GM19239 (cell line): ENCODE measurements around the gene CLTRN.
"Not testable (repeated sequence)": the region's sequence is repeated elsewhere in the genome, so short reads cannot be mapped to it uniquely, and the experiment has no call there.

Experiments
- DNase-seq: peaks from one replicate; pipeline ENCODE4 v3.0.0; 2011; ENCODE audit warnings: low spot score; ENCODE audit not compliant: insufficient read length
- FAIRE-seq: peaks from 2 replicates; lab custom pipeline; 2011; peaks lifted over from hg19 to GRCh38; lab: Jason Lieb, UNC

CLTRN gene

DNA sequence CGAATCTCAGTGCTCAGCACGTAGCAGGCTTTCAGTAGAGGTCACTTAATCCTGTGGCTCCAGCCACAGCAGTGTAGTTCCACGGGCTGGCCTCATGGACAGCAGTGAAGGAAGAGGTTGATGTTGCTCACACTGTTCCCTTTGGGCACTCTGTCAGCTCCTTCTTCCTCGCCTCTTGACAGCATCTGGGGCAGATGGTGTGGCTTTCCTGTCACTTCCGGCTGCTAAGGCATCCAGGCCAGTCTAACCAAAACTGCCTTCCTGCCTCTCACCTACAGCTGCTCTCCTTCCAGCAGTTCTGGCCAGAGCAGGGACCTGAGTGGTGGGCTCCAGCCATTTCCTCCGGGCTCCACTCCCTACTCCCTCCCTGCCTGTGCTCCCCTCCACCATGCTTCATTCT lies 9.8 kb downstream of the CLTRN start:
- not testable (repeated sequence) for FAIRE-seq, DNase-seq

- DNase-seq (no peak), FAIRE-seq (no peak)
Observed at GRCh38 chrX:15653961-15654360, 10.6 kb downstream of the CLTRN start.

DNA sequence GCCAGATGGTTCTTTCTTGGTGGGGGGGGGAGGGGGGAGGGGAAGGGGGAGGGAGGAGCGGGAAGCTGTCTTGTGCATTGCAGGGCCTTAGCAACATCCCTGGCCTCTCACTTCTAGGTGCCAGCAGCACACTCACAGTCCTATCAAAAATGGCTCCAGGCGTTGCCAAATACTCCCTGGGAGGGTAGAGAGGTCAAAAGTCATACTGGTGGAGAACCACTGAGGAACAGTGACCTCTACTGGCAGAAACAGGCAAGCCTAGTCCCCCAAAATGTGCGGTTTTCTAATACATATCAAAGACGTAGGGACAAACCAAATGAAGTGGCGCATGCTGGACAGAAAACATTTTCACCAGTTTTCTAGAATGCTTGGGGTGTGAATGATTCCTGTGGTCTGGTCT lies 17.1 kb downstream of the CLTRN start:
- peak; percentile 98 for FAIRE-seq
- not testable (repeated sequence) for DNase-seq

GRCh38 chrX:15646543-15646942 lies 18.1 kb downstream of the CLTRN start:
- FAIRE-seq (no peak), DNase-seq (no peak)

DNA sequence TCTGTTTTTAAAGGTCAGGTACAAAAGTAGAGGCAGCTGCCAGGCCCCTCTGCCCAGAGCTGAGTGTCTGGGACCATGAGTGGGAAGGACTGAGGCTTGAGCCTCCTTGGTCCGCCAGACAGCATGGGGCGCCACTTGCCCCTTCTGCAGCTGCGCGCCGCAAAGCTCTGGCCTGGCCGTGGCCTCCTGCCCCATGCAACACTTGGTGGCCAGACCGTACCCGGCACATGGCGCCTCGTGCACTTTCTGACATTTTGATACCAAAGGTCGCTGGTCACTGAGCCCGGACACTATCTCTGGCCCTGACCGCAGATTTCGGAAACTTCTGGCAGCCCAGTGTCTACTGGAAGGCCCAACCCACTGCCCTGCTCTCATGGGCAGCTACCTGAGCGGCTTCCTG lies 18.6 kb downstream of the CLTRN start:
- FAIRE-seq: no peak
- no peak for DNase-seq

GRCh38 chrX:15645266-15645665 lies 19.3 kb downstream of the CLTRN start:
- no peak for DNase-seq
- no peak for FAIRE-seq

DNA sequence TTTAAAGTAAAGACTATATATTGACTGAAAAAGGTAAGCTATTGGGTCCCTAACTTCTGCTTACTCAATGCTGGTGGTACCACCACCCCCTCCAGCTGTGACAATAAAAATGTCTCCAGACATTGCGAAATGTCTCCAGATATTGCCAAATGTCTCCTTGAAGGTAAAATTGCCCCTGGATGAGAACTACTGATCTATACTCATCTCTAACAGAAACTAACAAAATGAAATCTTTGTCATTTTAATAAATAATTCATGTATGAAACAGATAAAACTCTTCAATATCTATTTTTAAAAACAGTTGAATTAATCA lies 20.1 kb downstream of the CLTRN start:
- FAIRE-seq: no peak

DNA sequence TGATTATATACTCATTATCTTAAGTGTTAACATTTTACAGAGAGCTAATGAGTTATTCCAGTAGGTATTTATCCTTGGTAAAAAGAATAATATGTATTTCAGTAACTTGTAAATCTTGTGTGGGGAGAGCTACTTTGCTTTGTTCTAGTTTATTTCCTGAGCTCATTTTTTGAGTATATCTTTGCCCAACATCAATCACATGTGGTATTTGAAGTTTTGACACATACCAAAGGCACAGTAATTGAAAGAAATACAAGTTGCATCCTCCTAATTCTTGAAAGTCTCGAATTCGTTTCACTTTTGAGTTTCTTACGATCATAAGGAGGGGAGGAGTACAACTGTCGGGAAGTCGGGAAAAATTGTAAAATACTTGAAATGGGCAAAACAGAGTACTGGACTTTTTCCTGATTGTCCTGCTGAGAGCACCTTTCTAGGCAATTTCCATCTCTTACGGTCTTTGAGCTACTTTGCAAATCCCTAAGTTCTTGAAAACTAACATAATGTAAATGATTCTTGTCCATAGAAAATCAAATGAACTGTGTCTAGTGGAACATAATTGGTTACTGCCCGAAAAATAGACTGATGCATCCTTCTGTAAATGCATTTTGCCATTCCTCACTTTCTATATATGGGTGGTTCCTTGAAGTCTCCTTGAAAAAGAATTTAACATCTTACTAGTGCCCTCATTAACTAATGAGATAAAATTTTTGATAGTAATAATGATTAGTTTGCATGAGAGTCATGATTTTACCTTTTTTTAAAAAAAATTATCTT lies 20.6 kb downstream of the CLTRN start:
- DNase-seq (no peak), FAIRE-seq (no peak)

More for the DNA sequence above, 20.1 kb downstream of the CLTRN start:
- no peak for DNase-seq

DNA sequence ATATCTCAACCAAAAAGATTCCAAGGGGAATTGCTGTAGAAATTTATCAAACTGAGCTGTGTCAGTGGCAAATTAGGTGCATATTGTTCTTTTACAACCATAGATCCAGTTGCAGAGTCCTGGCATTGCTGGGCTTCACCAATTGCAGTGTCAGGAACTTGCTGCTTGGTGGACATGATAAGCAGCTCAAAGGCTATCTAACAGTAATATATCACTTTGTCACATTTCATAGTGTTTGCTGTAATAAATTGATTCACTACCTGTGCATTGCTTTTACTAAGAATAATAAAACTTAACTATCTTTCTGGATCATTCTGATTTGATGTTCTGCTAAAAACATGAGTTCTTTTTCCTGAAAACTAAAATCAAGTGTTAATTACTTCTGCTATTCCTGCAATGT lies 33.0 kb downstream of the CLTRN start:
- DNase-seq (no peak), FAIRE-seq (no peak)

GRCh38 chrX:15623054-15623453 lies 41.6 kb downstream of the CLTRN start:
- DNase-seq (no peak), FAIRE-seq (no peak)

DNA sequence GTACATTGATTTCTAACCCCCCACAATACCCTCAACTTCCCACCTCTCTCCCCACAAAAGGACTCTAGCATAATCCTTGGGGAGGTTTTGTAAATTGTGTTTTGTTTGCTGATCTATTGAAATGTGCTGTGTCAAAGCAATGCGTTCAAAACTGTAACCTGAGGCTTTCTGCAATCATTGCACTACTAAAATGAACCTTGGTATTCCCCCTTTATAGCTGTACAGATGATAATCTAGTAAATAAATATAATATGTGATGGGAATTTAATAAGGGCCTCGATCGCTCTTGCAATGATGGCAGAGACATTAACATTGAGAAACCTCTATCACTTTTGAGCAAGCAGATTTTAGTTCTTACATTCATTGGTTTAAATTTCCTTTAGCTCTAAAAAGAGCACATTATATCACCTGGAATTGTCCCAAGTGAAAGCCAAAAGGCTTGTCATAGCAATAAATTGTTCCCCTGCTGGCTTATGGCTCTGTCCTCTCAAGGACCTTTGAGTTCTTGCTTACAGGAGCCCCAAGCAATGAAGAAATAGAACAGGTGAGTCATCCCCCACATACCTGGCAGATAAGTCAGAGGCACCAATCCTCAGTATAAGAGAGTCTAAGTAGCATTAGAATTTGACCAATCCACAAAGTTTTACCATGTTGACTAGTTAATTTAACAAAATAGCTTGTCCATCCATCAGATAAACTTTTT lies 45.4 kb downstream of the CLTRN start:
- FAIRE-seq: no peak
- no peak for DNase-seq

DNA sequence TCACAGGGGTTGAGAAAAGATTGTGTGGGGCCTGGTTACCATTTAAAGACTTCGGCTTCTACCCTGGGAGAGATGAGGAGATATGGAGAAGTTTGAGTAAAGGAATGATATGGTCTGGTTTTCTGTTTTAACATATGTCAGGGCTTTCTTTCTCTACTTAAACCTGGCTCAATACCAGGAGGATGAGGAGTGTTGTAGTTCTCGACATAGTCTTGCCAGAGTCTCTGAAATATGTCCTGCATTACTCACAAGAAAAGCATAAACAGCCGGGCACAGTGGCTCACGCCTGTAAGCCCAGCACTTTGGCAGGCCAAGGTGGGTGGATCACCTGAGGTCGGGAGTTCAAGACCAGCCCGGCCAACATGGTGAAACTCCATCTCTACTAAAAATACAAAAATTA lies 47.5 kb downstream of the CLTRN start:
- DNase-seq (no peak), FAIRE-seq (no peak)

GRCh38 chrX:15616531-15616930 lies 48.1 kb downstream of the CLTRN start:
- FAIRE-seq (no peak), DNase-seq (no peak)

- DNase-seq (no peak), FAIRE-seq (no peak)
Observed at GRCh38 chrX:15607067-15607466, 57.5 kb downstream of the CLTRN start.

DNA sequence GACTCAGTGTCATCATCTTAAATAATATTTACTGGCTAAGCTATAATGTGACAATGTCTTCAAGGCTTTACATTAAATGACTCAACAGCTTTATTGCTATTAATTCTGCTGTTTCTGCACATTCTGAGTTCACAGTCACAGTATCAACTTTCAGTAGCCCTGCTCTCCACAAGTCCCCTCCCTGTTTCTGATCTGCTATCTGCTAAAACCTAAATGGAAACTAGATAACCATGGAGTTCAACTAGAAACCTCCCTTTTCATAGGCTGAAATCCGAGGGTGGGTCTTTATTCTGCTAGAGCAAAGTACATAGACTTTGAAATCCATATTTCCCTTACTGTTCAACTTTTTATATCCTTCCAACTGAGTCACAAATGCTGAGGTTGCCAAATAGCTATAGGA lies 58.5 kb downstream of the CLTRN start:
- no peak for DNase-seq
- no peak for FAIRE-seq

DNA sequence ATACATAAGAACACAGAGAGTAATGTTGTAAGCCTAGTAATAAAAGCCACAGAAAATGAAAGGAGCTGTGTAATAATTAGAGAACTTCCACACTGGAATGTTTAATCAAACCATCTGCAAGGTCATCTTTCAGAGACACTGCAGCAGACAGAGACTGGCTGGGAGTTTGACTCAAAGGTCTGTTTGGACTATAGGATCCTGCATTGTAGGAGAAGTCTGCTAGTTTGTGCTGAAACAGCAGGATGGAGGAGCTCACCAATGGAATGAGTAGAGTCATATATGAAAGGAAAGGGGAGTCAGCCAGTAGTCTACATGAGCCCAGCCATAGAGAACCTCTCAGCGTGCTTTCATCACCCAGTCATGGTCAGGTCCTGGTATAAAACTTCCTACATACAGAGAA lies 59.4 kb downstream of the CLTRN start:
- DNase-seq: no peak
- no peak for FAIRE-seq

GRCh38 chrX:15602761-15603160 lies 61.8 kb downstream of the CLTRN start:
- FAIRE-seq: no peak
- no peak for DNase-seq

GRCh38 chrX:15601932-15602331 lies 62.7 kb downstream of the CLTRN start:
- no peak for DNase-seq
- FAIRE-seq: no peak

DNA sequence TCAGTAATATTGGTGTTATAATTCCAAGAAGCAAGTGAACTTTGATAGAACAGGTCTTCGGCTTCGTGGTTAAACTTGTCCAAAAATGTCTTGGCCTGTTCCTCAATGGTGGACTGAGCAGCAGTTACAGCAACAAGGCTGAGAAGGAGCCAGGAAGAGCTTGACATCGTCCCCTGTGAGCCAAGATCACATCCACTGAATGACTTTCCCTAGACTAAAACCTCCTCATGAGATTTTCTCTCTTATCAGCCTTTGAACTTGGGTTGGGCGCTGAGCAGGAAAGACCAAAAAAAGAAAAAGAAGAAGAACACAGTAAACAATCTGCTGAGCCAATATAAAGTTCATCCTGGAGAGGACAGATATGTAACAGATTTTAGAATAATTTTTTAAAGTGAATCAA lies 63.9 kb downstream of the CLTRN start, which contains the start of gene ACE2:
TSS of gene ACE2 (minus strand) at position 216 of the 400 bp plus-strand sequence. CDS start at position 167, 49 bp downstream.
- FAIRE-seq (no peak), DNase-seq (no peak)

DNA sequence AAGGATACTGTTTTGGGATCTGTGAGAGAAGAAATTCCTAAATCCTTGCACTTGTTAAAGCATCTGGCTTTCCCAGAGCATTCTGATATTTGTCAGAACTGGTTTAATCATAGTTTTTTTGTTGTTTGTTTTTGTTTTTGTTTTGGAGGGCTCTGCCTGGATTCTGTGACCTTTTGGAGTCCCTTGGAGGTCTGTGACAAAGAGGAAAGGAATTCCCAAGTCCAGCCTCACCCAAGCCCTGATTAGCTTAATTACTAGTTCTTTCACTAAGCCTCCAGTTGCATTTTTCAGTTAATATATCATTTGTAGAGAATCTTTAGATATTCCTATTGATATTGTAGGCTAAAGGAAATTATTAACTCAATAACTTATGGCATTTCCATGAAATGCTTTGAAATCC lies 64.6 kb downstream of the CLTRN start:
- DNase-seq (no peak), FAIRE-seq (no peak)

DNA sequence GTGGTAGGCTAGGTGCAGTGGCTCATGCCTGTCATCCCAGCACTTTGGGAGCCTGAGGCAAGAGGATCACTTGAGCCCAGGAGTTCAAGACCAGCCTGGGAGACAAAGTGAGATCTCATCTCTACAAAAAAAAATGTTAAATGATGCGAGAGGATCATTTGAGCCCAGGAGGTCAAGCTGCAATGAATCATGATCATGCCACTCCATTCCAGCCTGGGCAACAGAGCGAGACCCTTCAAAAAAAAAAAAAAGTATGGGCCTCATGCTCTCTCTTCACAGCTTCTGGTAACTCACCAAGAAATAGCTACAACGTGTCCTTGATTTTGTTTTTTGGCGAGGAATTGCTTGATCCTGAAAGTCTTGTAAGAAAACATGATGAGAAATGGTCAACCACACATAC lies 65.1 kb downstream of the CLTRN start:
- FAIRE-seq (no peak), DNase-seq (no peak)

DNA sequence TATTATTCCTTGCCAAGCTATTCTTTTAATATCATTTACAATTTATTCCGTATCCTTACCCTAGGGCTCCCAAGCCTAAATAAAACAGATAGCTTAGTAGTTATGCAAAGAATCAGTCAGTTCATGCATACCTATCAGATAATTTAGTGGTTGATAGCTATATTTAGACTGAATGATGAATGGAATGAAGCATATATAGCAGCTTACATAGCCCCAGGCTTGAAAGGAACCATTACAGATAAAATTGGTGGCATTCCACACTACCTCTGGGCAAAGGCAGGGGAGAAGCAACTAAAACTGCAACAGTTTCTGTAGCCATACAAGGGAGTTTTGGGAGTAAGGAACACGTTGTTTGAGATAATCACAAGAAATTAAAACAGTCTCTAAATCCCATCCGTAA lies 66.6 kb downstream of the CLTRN start:
- DNase-seq: no peak
- no peak for FAIRE-seq
